ENCODE measurements around the gene ABHD16A. TPM values are rescaled to one million over a fixed set of nuclear protein-coding genes. Genes with fewer than 3 reads are reported as not detected.

Gene ABHD16A
- total and polyA plus RNA-seq, 2 donors (not counting 3 experiments of a cell fraction or from before 2014, with no cell fraction given) = 48.9 to 60.3 TPM

GRCh38 chr6:31719001-31719400 lies 15.9 kb upstream of the ABHD16A start:
- Histone ChIP-seq H3K4me2 (ENCODE audit: insufficient read depth, low read length) (no peak overlapping the region), H3K9ac (replicated peaks; ENCODE audit: extremely low read depth, insufficient read depth, low read length) (no peak overlapping the region), H3K4me3 (replicated peaks in 1 of 3; ENCODE audit: insufficient read depth in 1 of 3, low read depth in 1 of 3, low read length in 3 of 3) (no peak overlapping the region), H3K9me1 (replicated peaks; ENCODE audit: control insufficient read depth, extremely low read depth, insufficient read depth, low read length) (no peaks in the 10 kb centered on the region), H4K20me1 (replicated peaks; ENCODE audit: control insufficient read depth, extremely low read depth, insufficient read depth, low read length) (no peaks in the 10 kb centered on the region), H2AFZ (ENCODE audit: low read depth, low read length) (no peak overlapping the region), H3K9me3 (replicated peaks; ENCODE audit: control insufficient read depth, insufficient read depth, low read length) (no peaks in the 10 kb centered on the region), H3K36me3 (ENCODE audit: control insufficient read depth in 2 of 2, extremely low read depth in 1 of 2, insufficient read depth in 2 of 2, low read length in 2 of 2) (no peaks in the 10 kb centered on the region), H3K27me3 (ENCODE audit: control insufficient read depth in 2 of 2, insufficient read depth in 2 of 2, low read length in 2 of 2) (peaks cover 0 to 2% of the 10 kb centered on the region in 2 experiments), H3K27ac (ENCODE audit: insufficient read depth, low read depth, low read length) (no peak overlapping the region), H3K79me2 (ENCODE audit: control insufficient read depth, insufficient read depth, low read length) (no peaks in the 10 kb centered on the region), H3K4me1 (ENCODE audit: control insufficient read depth, extremely low read depth, insufficient read depth, low read length) (no peaks in the 10 kb centered on the region)
- dilution Hi-C loops (cut with MboI; ENCODE audit: extremely low pct_ligation_motif_present, low sequenced_read_pairs) (no loop called here), intact Hi-C loops (cut with micrococcal nuclease) (no loop called here)
- no peak for TF ChIP-seq POLR2A (IDR thresholded peaks at IDR 0.05; ENCODE audit: low read depth, low read length)
- FAIRE-seq (no peak), DNase-seq (ENCODE audit: low read depth, low spot score) (no peak)
- CTCF ChIA-PET = no interaction called here
- POLR2A ChIA-PET = no interaction called here
- BruUV-seq (replicated peaks) = no TSS peak

- Histone ChIP-seq H3K4me1 (ENCODE audit: control insufficient read depth, extremely low read depth, insufficient read depth, low read length) (no peaks in the 10 kb centered on the region), H2AFZ (ENCODE audit: low read depth, low read length) (no peak overlapping the region), H3K4me3 (replicated peaks in 1 of 3; ENCODE audit: insufficient read depth in 1 of 3, low read depth in 1 of 3, low read length in 3 of 3) (no peak overlapping the region), H3K36me3 (ENCODE audit: control insufficient read depth in 2 of 2, extremely low read depth in 1 of 2, insufficient read depth in 2 of 2, low read length in 2 of 2) (no peaks in the 10 kb centered on the region), H4K20me1 (replicated peaks; ENCODE audit: control insufficient read depth, extremely low read depth, insufficient read depth, low read length) (no peaks in the 10 kb centered on the region), H3K9me3 (replicated peaks; ENCODE audit: control insufficient read depth, insufficient read depth, low read length) (no peaks in the 10 kb centered on the region), H3K9me1 (replicated peaks; ENCODE audit: control insufficient read depth, extremely low read depth, insufficient read depth, low read length) (no peaks in the 10 kb centered on the region), H3K9ac (replicated peaks; ENCODE audit: extremely low read depth, insufficient read depth, low read length) (no peak overlapping the region), H3K79me2 (ENCODE audit: control insufficient read depth, insufficient read depth, low read length) (no peaks in the 10 kb centered on the region), H3K27ac (ENCODE audit: insufficient read depth, low read depth, low read length) (no peak overlapping the region), H3K4me2 (ENCODE audit: insufficient read depth, low read length) (no peak overlapping the region), H3K27me3 (ENCODE audit: control insufficient read depth in 2 of 2, insufficient read depth in 2 of 2, low read length in 2 of 2) (peaks cover 0 to 2% of the 10 kb centered on the region in 2 experiments)
- ChIA-PET POLR2A (no interaction called here), CTCF (no interaction called here)
- FAIRE-seq (no peak), DNase-seq (ENCODE audit: low read depth, low spot score) (no peak)
- no TSS peak for BruUV-seq (replicated peaks)
- no peak for TF ChIP-seq JUN (IDR thresholded peaks at IDR 0.05; ENCODE audit: borderline replicate concordance, insufficient read depth, insufficient read length, low read depth)
- TF ChIP-seq FOS (IDR thresholded peaks at IDR 0.05; ENCODE audit: borderline replicate concordance, insufficient read depth, low read length) = no peak
- TF ChIP-seq POLR2A (IDR thresholded peaks at IDR 0.05; ENCODE audit: low read depth, low read length) = no peak
- no peak for TF ChIP-seq POLR2AphosphoS5 (IDR thresholded peaks at IDR 0.05; ENCODE audit: insufficient read depth, low read depth, low read length)
- TF ChIP-seq, protein P1, sequence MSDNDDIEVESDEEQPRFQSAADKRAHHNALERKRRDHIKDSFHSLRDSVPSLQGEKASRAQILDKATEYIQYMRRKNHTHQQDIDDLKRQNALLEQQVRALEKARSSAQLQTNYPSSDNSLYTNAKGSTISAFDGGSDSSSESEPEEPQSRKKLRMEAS (IDR thresholded peaks at IDR 0.05; ENCODE audit: insufficient read depth, insufficient read length) = no peak
- no peak for TF ChIP-seq MYC (IDR thresholded peaks at IDR 0.05; ENCODE audit: low read depth, low read length)
- TF ChIP-seq CTCF (IDR thresholded peaks at IDR 0.05; ENCODE audit: extremely low read depth in 1 of 2, insufficient read depth in 1 of 2, low read depth in 1 of 2, low read length in 2 of 2) = no peak
- TF ChIP-seq GATA2 (IDR thresholded peaks at IDR 0.05; ENCODE audit: insufficient read depth, insufficient read length, low read depth, low read length) = no peak
- no peak for TF ChIP-seq EZH2 (IDR thresholded peaks at IDR 0.05; ENCODE audit: borderline replicate concordance, low read depth, low read length, severe bottlenecking)
- intact Hi-C loops (cut with micrococcal nuclease) = no loop called here
- dilution Hi-C loops (cut with MboI; ENCODE audit: extremely low pct_ligation_motif_present, low sequenced_read_pairs) = no loop called here
Measured at GRCh38 chr6:31718265-31718664, 15.1 kb upstream of the ABHD16A start.
